Measurements from ENCODE around the gene ANGPT4. TPM values are rescaled to one million over a fixed set of nuclear protein-coding genes. Genes with fewer than 3 reads are reported as not detected.

The ANGPT4 gene
- total and polyA plus RNA-seq, 2 of the 13 experiments (the other 11 are each of a cell fraction or from before 2014, with no cell fraction given), result not detected

DNA sequence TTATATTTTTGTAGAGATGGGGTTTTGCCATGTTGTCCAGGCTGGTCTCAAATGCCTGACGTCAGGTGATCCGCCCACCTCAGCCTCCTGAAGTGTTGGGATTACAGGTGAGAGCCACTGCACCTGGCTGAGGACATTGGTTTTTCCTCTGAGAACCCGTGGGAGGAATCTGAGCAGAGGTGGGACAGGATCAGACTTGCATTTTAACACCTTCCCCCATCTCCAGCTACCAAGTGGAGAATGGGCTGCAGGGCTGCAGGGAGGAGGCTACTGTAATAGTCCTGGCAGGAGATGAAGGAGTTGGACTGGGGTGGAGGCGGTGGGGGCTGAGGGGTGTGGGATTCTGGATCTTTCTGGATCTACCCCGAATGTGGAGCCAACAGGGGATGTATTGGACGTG lies 58.1 kb downstream of the ANGPT4 start:
- CTCF ChIA-PET (ENCODE audit: low intra/inter-chr PET ratio, low total read pairs), result no interaction called here
- Histone ChIP-seq H3K9me3 (ENCODE audit: low read length) (no peaks in the 10 kb centered on the region), H3K36me3 (replicated peaks in 1 of 2; ENCODE audit: control insufficient read depth in 1 of 2, insufficient read depth in 2 of 2, low read length in 2 of 2) (no peaks in the 10 kb centered on the region), H3K27me3 (ENCODE audit: control insufficient read depth in 1 of 2, insufficient read depth in 2 of 2, low read length in 2 of 2) (peaks cover 0 to 14% of the 10 kb centered on the region in 2 experiments; a peak in 2 of 5 replicates), H3K4me2 (ENCODE audit: low read depth, low read length) (no peak overlapping the region), H3K27ac (ENCODE audit: extremely low read length, insufficient read depth, low read length) (no peak overlapping the region), H3K79me2 (ENCODE audit: insufficient read depth, low read length) (no peaks in the 10 kb centered on the region), H3K4me1 (ENCODE audit: insufficient read depth, low read length) (no peaks in the 10 kb centered on the region), H3K4me3 (replicated peaks in 1 of 3; ENCODE audit: insufficient read depth in 1 of 3, low read depth in 2 of 3, low read length in 3 of 3) (no peak overlapping the region), H2AFZ (ENCODE audit: low read length) (no peak overlapping the region), H3K9ac (ENCODE audit: insufficient read depth, low read depth, low read length) (no peak overlapping the region), H4K20me1 (ENCODE audit: insufficient read depth, low read length) (no peaks in the 10 kb centered on the region)
- no TSS peak for BruUV-seq (replicated peaks)
- in situ Hi-C loops (cut with HindIII; ENCODE audit: extremely low pct_ligation_motif_present, low pct_unique_long_range_greater_than_20kb) (no loop called here), intact Hi-C loops (cut with micrococcal nuclease; ENCODE audit: unreplicated experiment) (no loop called here)
- 2% methylated on average over 6 of the region's 6 CpGs for WGBS (ENCODE audit: low lambda C conversion rate)
- POLR2A ChIA-PET, result no interaction called here
- no peak for FAIRE-seq
- TF ChIP-seq PAWR (CRISPR knock-in tag; IDR thresholded peaks at IDR 0.05; ENCODE audit: borderline replicate concordance), result no peak
- TF ChIP-seq SMAD9 (CRISPR knock-in tag; IDR thresholded peaks at IDR 0.05), result no peak
- TF ChIP-seq, protein P1, sequence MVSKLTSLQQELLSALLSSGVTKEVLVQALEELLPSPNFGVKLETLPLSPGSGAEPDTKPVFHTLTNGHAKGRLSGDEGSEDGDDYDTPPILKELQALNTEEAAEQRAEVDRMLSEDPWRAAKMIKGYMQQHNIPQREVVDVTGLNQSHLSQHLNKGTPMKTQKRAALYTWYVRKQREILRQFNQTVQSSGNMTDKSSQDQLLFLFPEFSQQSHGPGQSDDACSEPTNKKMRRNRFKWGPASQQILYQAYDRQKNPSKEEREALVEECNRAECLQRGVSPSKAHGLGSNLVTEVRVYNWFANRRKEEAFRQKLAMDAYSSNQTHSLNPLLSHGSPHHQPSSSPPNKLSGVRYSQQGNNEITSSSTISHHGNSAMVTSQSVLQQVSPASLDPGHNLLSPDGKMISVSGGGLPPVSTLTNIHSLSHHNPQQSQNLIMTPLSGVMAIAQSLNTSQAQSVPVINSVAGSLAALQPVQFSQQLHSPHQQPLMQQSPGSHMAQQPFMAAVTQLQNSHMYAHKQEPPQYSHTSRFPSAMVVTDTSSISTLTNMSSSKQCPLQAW (CRISPR knock-in tag; IDR thresholded peaks at IDR 0.05), result no peak
- no peak for TF ChIP-seq CCAR2 (optimal IDR thresholded peaks at IDR 0.05; ENCODE audit: low read depth, low read length)
- TF ChIP-seq SIX4 (CRISPR knock-in tag; IDR thresholded peaks at IDR 0.05), result no peak
- no peak for TF ChIP-seq MAFK (conservative IDR thresholded peaks at IDR 0.05 in 1 of 2, IDR thresholded peaks at IDR 0.05 in 1 of 2; ENCODE audit: low read length in 2 of 2)
- TF ChIP-seq ZFP37 (CRISPR knock-in tag; IDR thresholded peaks at IDR 0.05; ENCODE audit: borderline replicate concordance), result no peak
- no peak for TF ChIP-seq ZNF556 (CRISPR knock-in tag; IDR thresholded peaks at IDR 0.05; ENCODE audit: borderline replicate concordance)
- TF ChIP-seq PHF5A (CRISPR knock-in tag; IDR thresholded peaks at IDR 0.05; ENCODE audit: low read depth, unreplicated experiment), result no peak
- TF ChIP-seq NR2F6 (IDR thresholded peaks at IDR 0.05), result no peak
- no peak for TF ChIP-seq NR2F6 (CRISPR knock-in tag; IDR thresholded peaks at IDR 0.05)
- no peak for DNase-seq (ENCODE audit: low spot score)
- no peak for ATAC-seq
